ENCODE measurements around the gene FMO1.

The FMO1 gene

GRCh38 chr1:171250263-171250662 lies 2.0 kb downstream of the FMO1 start:
- Histone ChIP-seq H4K20me1 (ENCODE audit: insufficient read depth, low read length) (no peaks in the 10 kb centered on the region), H3K9ac (ENCODE audit: low read length) (peak overlapping the region; percentile 91), H3K4me1 (ENCODE audit: low read length) (peaks cover 69% of the 10 kb centered on the region), H3K9me3 (ENCODE audit: insufficient read depth, low read length) (no peaks in the 10 kb centered on the region), H3K36me3 (replicated peaks; ENCODE audit: low read depth, low read length) (peaks cover 21% of the 10 kb centered on the region), H3K79me2 (ENCODE audit: low read length) (peaks cover 44% of the 10 kb centered on the region), H3K27me3 (ENCODE audit: low read depth, low read length) (no peaks in the 10 kb centered on the region), H3K27ac (ENCODE audit: low read length) (peak overlapping the region; percentile 95), H2AFZ (ENCODE audit: low read depth, low read length) (no peak overlapping the region), H3K4me3 (ENCODE audit: low read length) (peak overlapping the region; percentile 80), H3K4me2 (ENCODE audit: low read length) (peak overlapping the region; percentile 92)
- TF ChIP-seq CTCF (IDR thresholded peaks at IDR 0.05; ENCODE audit: low read depth, low read length), result no peak

GRCh38 chr1:171251042-171251951 lies 3.0 kb downstream of the FMO1 start:
- Histone ChIP-seq H3K27me3 (ENCODE audit: low read depth, low read length) (no peaks in the 10 kb centered on the region), H2AFZ (ENCODE audit: low read depth, low read length) (peak overlapping the region; percentile 42; the same call in 1 of the 2 replicates), H3K4me1 (ENCODE audit: low read length) (peaks cover 69% of the 10 kb centered on the region), H3K79me2 (ENCODE audit: low read length) (peaks cover 40% of the 10 kb centered on the region), H3K27ac (ENCODE audit: low read length) (peak overlapping the region; percentile 95), H3K4me2 (ENCODE audit: low read length) (peak overlapping the region; percentile 92), H3K9ac (ENCODE audit: low read length) (peak overlapping the region; percentile 91), H4K20me1 (ENCODE audit: insufficient read depth, low read length) (no peaks in the 10 kb centered on the region), H3K9me3 (ENCODE audit: insufficient read depth, low read length) (no peaks in the 10 kb centered on the region), H3K36me3 (replicated peaks; ENCODE audit: low read depth, low read length) (peaks cover 18% of the 10 kb centered on the region), H3K4me3 (ENCODE audit: low read length) (peak overlapping the region; percentile 80)
- TF ChIP-seq CTCF (IDR thresholded peaks at IDR 0.05; ENCODE audit: low read depth, low read length), result peak; percentile 74
- no peak for TF ChIP-seq EZH2phosphoT487 (IDR thresholded peaks at IDR 0.05; ENCODE audit: low read depth)

- Histone ChIP-seq H3K27ac (ENCODE audit: low read length) (peak overlapping the region; percentile 95), H3K4me1 (ENCODE audit: low read length) (peaks cover 73% of the 10 kb centered on the region), H3K36me3 (replicated peaks; ENCODE audit: low read depth, low read length) (peaks cover 16% of the 10 kb centered on the region), H2AFZ (ENCODE audit: low read depth, low read length) (no peak overlapping the region), H3K79me2 (ENCODE audit: low read length) (peaks cover 40% of the 10 kb centered on the region), H3K9ac (ENCODE audit: low read length) (peak overlapping the region; percentile 91), H3K4me2 (ENCODE audit: low read length) (peak overlapping the region; percentile 92), H3K9me3 (ENCODE audit: insufficient read depth, low read length) (no peaks in the 10 kb centered on the region), H4K20me1 (ENCODE audit: insufficient read depth, low read length) (no peaks in the 10 kb centered on the region), H3K27me3 (ENCODE audit: low read depth, low read length) (no peaks in the 10 kb centered on the region), H3K4me3 (ENCODE audit: low read length) (peak overlapping the region; percentile 80)
- no peak for TF ChIP-seq EZH2phosphoT487 (IDR thresholded peaks at IDR 0.05; ENCODE audit: low read depth)
- TF ChIP-seq CTCF (IDR thresholded peaks at IDR 0.05; ENCODE audit: low read depth, low read length), result no peak
These were observed 3.6 kb downstream of the FMO1 start for GRCh38 chr1:171251952-171252300.

GRCh38 chr1:171252482-171252881 lies 4.2 kb downstream of the FMO1 start:
- no peaks in the 10 kb centered on the region for H4K20me1 ChIP-seq (ENCODE audit: insufficient read depth, low read length)
- no peaks in the 10 kb centered on the region for H3K9me3 ChIP-seq (ENCODE audit: insufficient read depth, low read length)
- no peaks in the 10 kb centered on the region for H3K27me3 ChIP-seq (ENCODE audit: low read depth, low read length)
- peak overlapping the region; percentile 92 for H3K4me2 ChIP-seq (ENCODE audit: low read length)
- H3K4me3 ChIP-seq (ENCODE audit: low read length), result peak overlapping the region; percentile 80
- peaks cover 10% of the 10 kb centered on the region for H3K36me3 ChIP-seq (replicated peaks; ENCODE audit: low read depth, low read length)
- no peak overlapping the region for H2AFZ ChIP-seq (ENCODE audit: low read depth, low read length)
- no peak for TF ChIP-seq EZH2phosphoT487 (IDR thresholded peaks at IDR 0.05; ENCODE audit: low read depth)
- TF ChIP-seq CTCF (IDR thresholded peaks at IDR 0.05; ENCODE audit: low read depth, low read length), result no peak
- peaks cover 35% of the 10 kb centered on the region for H3K79me2 ChIP-seq (ENCODE audit: low read length)
- peak overlapping the region; percentile 95 for H3K27ac ChIP-seq (ENCODE audit: low read length)
- peaks cover 73% of the 10 kb centered on the region for H3K4me1 ChIP-seq (ENCODE audit: low read length)
- peak overlapping the region; percentile 91 for H3K9ac ChIP-seq (ENCODE audit: low read length)
